ENCODE measurements around the gene TOP2B.

The TOP2B gene

GRCh38 chr3:25618028-25618427 lies 46.7 kb downstream of the TOP2B start:
- DNase-seq (ENCODE audit: low read depth, low spot score) = no peak

- no peak for DNase-seq (ENCODE audit: low read depth, low spot score)
Observed at GRCh38 chr3:25611193-25611592, 53.5 kb downstream of the TOP2B start.

GRCh38 chr3:25610779-25611178 lies 53.9 kb downstream of the TOP2B start:
- no peak for DNase-seq (ENCODE audit: low read depth, low spot score)

GRCh38 chr3:25610167-25610566 lies 54.5 kb downstream of the TOP2B start:
- DNase-seq (ENCODE audit: low read depth, low spot score) = no peak

- no peak for DNase-seq (ENCODE audit: low read depth, low spot score)
Observed at GRCh38 chr3:25604107-25604805, 60.5 kb downstream of the TOP2B start.

- DNase-seq (ENCODE audit: low read depth, low spot score) = no peak
Observed at GRCh38 chr3:25603703-25604102, 61.0 kb downstream of the TOP2B start.

- no peak for DNase-seq (ENCODE audit: low read depth, low spot score)
Observed at GRCh38 chr3:25597535-25598101, 67.1 kb downstream of the TOP2B start.

- DNase-seq (ENCODE audit: low read depth, low spot score) = no peak
Observed at GRCh38 chr3:25594007-25594502, 70.7 kb downstream of the TOP2B start.

GRCh38 chr3:25593001-25593400 lies 71.7 kb downstream of the TOP2B start:
- no peak for DNase-seq (ENCODE audit: low read depth, low spot score)

- no peak for DNase-seq (ENCODE audit: low read depth, low spot score)
Observed at GRCh38 chr3:25592510-25592968, 72.2 kb downstream of the TOP2B start.

GRCh38 chr3:25589783-25590258 lies 74.9 kb downstream of the TOP2B start:
- no peak for DNase-seq (ENCODE audit: low read depth, low spot score)

GRCh38 chr3:25589104-25589782 lies 75.5 kb downstream of the TOP2B start:
- no peak for DNase-seq (ENCODE audit: low read depth, low spot score)

GRCh38 chr3:25588441-25589103 lies 76.1 kb downstream of the TOP2B start:
- DNase-seq (ENCODE audit: low read depth, low spot score) = no peak

- no peak for DNase-seq (ENCODE audit: low read depth, low spot score)
Observed at GRCh38 chr3:25587975-25588374, 76.7 kb downstream of the TOP2B start.

GRCh38 chr3:25587526-25587925 lies 77.2 kb downstream of the TOP2B start:
- DNase-seq (ENCODE audit: low read depth, low spot score) = no peak

GRCh38 chr3:25587094-25587493 lies 77.6 kb downstream of the TOP2B start:
- DNase-seq (ENCODE audit: low read depth, low spot score) = no peak

- DNase-seq (ENCODE audit: low read depth, low spot score) = no peak
Observed at GRCh38 chr3:25586553-25586952, 78.2 kb downstream of the TOP2B start.

GRCh38 chr3:25586167-25586505 lies 78.6 kb downstream of the TOP2B start:
- no peak for DNase-seq (ENCODE audit: low read depth, low spot score)

GRCh38 chr3:25585361-25586166 lies 79.1 kb downstream of the TOP2B start:
- DNase-seq (ENCODE audit: low read depth, low spot score) = no peak

- DNase-seq (ENCODE audit: low read depth, low spot score) = no peak
Observed at GRCh38 chr3:25584011-25584789, 80.5 kb downstream of the TOP2B start.

GRCh38 chr3:25583343-25583742 lies 81.4 kb downstream of the TOP2B start:
- no peak for DNase-seq (ENCODE audit: low read depth, low spot score)

All from iPS DF 19.7 (cell line).